PC-9 (cell line): ENCODE data around the gene RIBC2. TPM values are rescaled to one million over a fixed set of nuclear protein-coding genes. Genes with fewer than 3 reads are reported as not detected.
A peak's percentile ranks its signal among the peaks of the same experiment; 100 is the strongest.
"Not testable (repeated sequence)": the region's sequence is repeated elsewhere in the genome, so short reads cannot be mapped to it uniquely, and the experiment has no call there.

Experiments used
- BruUV-seq: library from RNA; stranded (reverse); fragments of 400-500 nt; replicated peaks from 2 replicates; lab custom pipeline; 2021; lab: Mats Ljungman, UMichigan
- CTCF ChIA-PET: fragments of 300-600 bp; sonication (Branson Sonifier 250); formaldehyde crosslinking; loops from one replicate; lab custom pipeline; 2022; ENCODE audit warnings: antibody characterized with exemption; lab: Charles Lee
- POLR2A ChIA-PET: fragments of 300-600 bp; sonication (Branson Sonifier 250); formaldehyde crosslinking; loops from one replicate; lab custom pipeline; 2022; ENCODE audit warnings: antibody characterized with exemption; ENCODE audit not compliant: unreplicated experiment; lab: Charles Lee
- DNase-seq, 2 experiments: peaks; one replicate each; pipeline versions ENCODE4 v3.0.0 to v3.0.0-alpha.2; 2015 to 2022; ENCODE audit warnings: mixed read lengths in 1 of 2
- H2AFZ ChIP-seq: fragments of 200-600 bp; sonication (generic); 2 replicates; pipeline ENCODE4 v1.8.1; 2017; ENCODE audit warnings: antibody characterized with exemption
- H3F3A ChIP-seq: fragments of 200-600 bp; sonication (generic); 2 replicates; pipeline ENCODE4 v1.8.1; 2017; ENCODE audit warnings: antibody characterized with exemption, mild to moderate bottlenecking, low read depth; ENCODE audit not compliant: insufficient read depth
- H3K27ac ChIP-seq: fragments of 200-600 bp; sonication (generic); 2 replicates; pipeline ENCODE4 v1.6.1; 2016; ENCODE audit warnings: mixed run types
- H3K27me3 ChIP-seq: fragments of 200-600 bp; sonication (generic); 2 replicates; pipeline ENCODE4 v1.6.1; 2016; ENCODE audit warnings: low read depth, mixed run types; ENCODE audit not compliant: insufficient read depth
- H3K36me3 ChIP-seq: fragments of 200-600 bp; sonication (generic); 2 replicates; pipeline ENCODE4 v1.6.1; 2016; ENCODE audit warnings: low read depth, mixed run types
- H3K4me1 ChIP-seq: fragments of 200-600 bp; sonication (generic); replicated peaks from 2 replicates; pipeline ENCODE4 v1.6.1; 2016; ENCODE audit warnings: mixed run types; ENCODE audit not compliant: insufficient read depth
- H3K4me2 ChIP-seq: fragments of 200-600 bp; sonication (generic); 2 replicates; pipeline ENCODE4 v1.6.1; 2017; ENCODE audit warnings: mixed run types
- H3K4me3 ChIP-seq: fragments of 200-600 bp; sonication (generic); 2 replicates; pipeline ENCODE4 v1.6.1; 2016; ENCODE audit warnings: mixed run types
- H3K79me2 ChIP-seq: fragments of 200-600 bp; sonication (generic); 2 replicates; pipeline ENCODE4 v1.6.1; 2017; ENCODE audit warnings: low read depth, mixed run types
- H3K9me2 ChIP-seq: fragments of 200-600 bp; sonication (generic); 2 replicates; pipeline ENCODE4 v1.8.1; 2017; ENCODE audit warnings: mild to moderate bottlenecking; ENCODE audit not compliant: insufficient read depth
- H3K9me3 ChIP-seq: fragments of 200-600 bp; sonication (generic); 2 replicates; pipeline ENCODE4 v1.8.1; 2016; ENCODE audit warnings: low read depth; ENCODE audit not compliant: insufficient read depth
- H4K20me1 ChIP-seq: fragments of 200-600 bp; sonication (generic); 2 replicates; pipeline ENCODE4 v1.8.1; 2017; ENCODE audit not compliant: insufficient read depth
- CTCF ChIP-seq: fragments of 200-600 bp; sonication (generic); conservative IDR thresholded peaks from 2 replicates; pipeline ENCODE4 v1.6.1; 2017; ENCODE audit warnings: mixed run types, antibody characterized with exemption, mild to moderate bottlenecking, moderate library complexity
- EZH2 ChIP-seq: fragments of 200-600 bp; sonication (generic); IDR thresholded peaks from 2 replicates; pipeline ENCODE4 v1.8.0; 2017; ENCODE audit warnings: antibody characterized with exemption, low read depth
- intact Hi-C: fragments of 100-400 bp; cut with micrococcal nuclease; formaldehyde crosslinking; loops from one replicate; pipeline ENCODE4 v1.10.0; 2022; ENCODE audit not compliant: unreplicated experiment
- total RNA-seq: library from RNA; stranded (reverse); gene quantifications from 2 replicates; pipeline ENCODE4 v1.2.3, GENCODE V29; 2021

RIBC2 gene
- total RNA-seq, 1 experiment from 2014 or later: 11.0 TPM

- CTCF ChIA-PET: no interaction called here
- Histone ChIP-seq H4K20me1 (no peaks in the 10 kb centered on the region), H3K27me3 (no peaks in the 10 kb centered on the region), H3K4me1 (no peaks in the 10 kb centered on the region), H3K4me2 (no peak overlapping the region), H3K9me2 (no peaks in the 10 kb centered on the region; the same call in 1 of the 2 replicates), H2AFZ (no peak overlapping the region), H3K79me2 (no peaks in the 10 kb centered on the region), H3F3A (no peaks in the 10 kb centered on the region; the same call in 1 of the 2 replicates), H3K36me3 (no peaks in the 10 kb centered on the region), H3K9me3 (no peaks in the 10 kb centered on the region), H3K27ac (no peak overlapping the region), H3K4me3 (no peak overlapping the region)
- intact Hi-C loops: no loop called here
- TF ChIP-seq EZH2: no peak
- TF ChIP-seq CTCF: no peak
- POLR2A ChIA-PET: no interaction called here
- DNase-seq: no peak
- no TSS peak for BruUV-seq
These were observed 47.0 kb downstream of the RIBC2 start for GRCh38 chr22:45460288-45461109.

- intact Hi-C loops: no loop called here
- Histone ChIP-seq H3K36me3 (no peaks in the 10 kb centered on the region), H4K20me1 (no peaks in the 10 kb centered on the region), H3K9me3 (no peaks in the 10 kb centered on the region), H3F3A (peaks cover 7% of the 10 kb centered on the region; the same call in 1 of the 2 replicates), H3K27me3 (no peaks in the 10 kb centered on the region), H3K4me2 (no peak overlapping the region), H2AFZ (no peak overlapping the region), H3K27ac (no peak overlapping the region), H3K79me2 (no peaks in the 10 kb centered on the region), H3K4me1 (no peaks in the 10 kb centered on the region), H3K4me3 (no peak overlapping the region), H3K9me2 (no peaks in the 10 kb centered on the region; the same call in 1 of the 2 replicates)
- TF ChIP-seq EZH2 (no peak), CTCF (peak; percentile 59; the same call in 1 of the 2 replicates)
- CTCF ChIA-PET: no interaction called here
- BruUV-seq: no TSS peak
- no peak for DNase-seq
- POLR2A ChIA-PET: no interaction called here
These were observed 48.7 kb downstream of the RIBC2 start for GRCh38 chr22:45462034-45462655.

- H3K9me3 ChIP-seq, H3K27ac ChIP-seq, CTCF ChIA-PET, H3K4me3 ChIP-seq, DNase-seq, BruUV-seq, H3K36me3 ChIP-seq, H3K4me2 ChIP-seq, H3K9me2 ChIP-seq, H3K4me1 ChIP-seq, POLR2A ChIA-PET, H2AFZ ChIP-seq, H3K27me3 ChIP-seq, H4K20me1 ChIP-seq, intact Hi-C loops, H3K79me2 ChIP-seq: not testable (repeated sequence)
- H3F3A ChIP-seq: peaks cover 15% of the 10 kb centered on the region
These were observed 50.2 kb downstream of the RIBC2 start for GRCh38 chr22:45463691-45464090.
